ENCODE measurements around the gene PPP1R3C. TPM values are rescaled to one million over a fixed set of nuclear protein-coding genes. Genes with fewer than 3 reads are reported as not detected.

Gene PPP1R3C
- total and polyA plus RNA-seq, 4 donors: 25.5 to 76.1 (median 31.0) TPM

- TF ChIP-seq MAX (IDR thresholded peaks at IDR 0.05): no peak
- TF ChIP-seq SP1 (IDR thresholded peaks at IDR 0.05): no peak
- no peak for TF ChIP-seq HNF4G (IDR thresholded peaks at IDR 0.05)
- TF ChIP-seq TAF1 (conservative IDR thresholded peaks at IDR 0.05): no peak
- TF ChIP-seq ZBTB33 (IDR thresholded peaks at IDR 0.05): no peak
- TF ChIP-seq NR2F2 (IDR thresholded peaks at IDR 0.05): no peak
- TF ChIP-seq HNF4A (conservative IDR thresholded peaks at IDR 0.05): no peak
- no peak for TF ChIP-seq JUND (IDR thresholded peaks at IDR 0.05)
- TF ChIP-seq RAD21 (IDR thresholded peaks at IDR 0.05): no peak
- no peak for TF ChIP-seq FOXA2 (IDR thresholded peaks at IDR 0.05)
- no peak for TF ChIP-seq YY1 (IDR thresholded peaks at IDR 0.05)
- TF ChIP-seq EGR1 (IDR thresholded peaks at IDR 0.05; ENCODE audit: low read depth in 2 of 2): no peak
- no peak for TF ChIP-seq RXRA (IDR thresholded peaks at IDR 0.05)
- no peak for TF ChIP-seq GABPA (IDR thresholded peaks at IDR 0.05 in 1 of 2, conservative IDR thresholded peaks at IDR 0.05 in 1 of 2)
- TF ChIP-seq REST (IDR thresholded peaks at IDR 0.05): no peak
- TF ChIP-seq FOXA1 (IDR thresholded peaks at IDR 0.05): no peak
- Histone ChIP-seq H3K4me1 (ENCODE audit: control insufficient read depth in 4 of 4, insufficient read depth in 4 of 4, low read length in 3 of 4) (no peaks in the 10 kb centered on the region), H3K9me3 (ENCODE audit: control insufficient read depth in 4 of 4, low read length in 3 of 4) (no peaks in the 10 kb centered on the region), H3K4me3 (ENCODE audit: low read depth in 1 of 3, low read length in 3 of 3) (no peak overlapping the region), H3K9ac (ENCODE audit: low read depth in 1 of 2, low read length in 2 of 2) (no peak overlapping the region), H3K27me3 (ENCODE audit: control insufficient read depth in 4 of 4, insufficient read depth in 4 of 4, low read length in 3 of 4) (no peaks in the 10 kb centered on the region), H3K27ac (ENCODE audit: low read depth in 1 of 2, low read length in 2 of 2) (no peak overlapping the region), H3K36me3 (ENCODE audit: control insufficient read depth in 4 of 4, insufficient read depth in 3 of 4, low read depth in 1 of 4, low read length in 3 of 4) (no peaks in the 10 kb centered on the region)
- no peak for DNase-seq (ENCODE audit: low spot score)
- 72% methylated on average over 5 of the region's 5 CpGs for WGBS
Observed at GRCh38 chr10:91672021-91672608, 39.2 kb upstream of the PPP1R3C start.

GRCh38 chr10:91668913-91669312, 36.0 kb upstream of the PPP1R3C start:
- H3K4me1 ChIP-seq (ENCODE audit: control insufficient read depth in 4 of 4, insufficient read depth in 4 of 4, low read length in 3 of 4): no peaks in the 10 kb centered on the region
- H3K4me3 ChIP-seq (ENCODE audit: low read depth in 1 of 3, low read length in 3 of 3): no peak overlapping the region
- TF ChIP-seq FOXA2 (IDR thresholded peaks at IDR 0.05) (no peak), TAF1 (conservative IDR thresholded peaks at IDR 0.05) (no peak), RXRA (IDR thresholded peaks at IDR 0.05) (no peak), JUND (IDR thresholded peaks at IDR 0.05) (no peak), HNF4A (conservative IDR thresholded peaks at IDR 0.05) (no peak), RAD21 (IDR thresholded peaks at IDR 0.05) (no peak), SP1 (IDR thresholded peaks at IDR 0.05) (no peak), CTCF (IDR thresholded peaks at IDR 0.05; ENCODE audit: low read depth, low read length, missing input control) (no peak), REST (IDR thresholded peaks at IDR 0.05) (no peak), NR2F2 (IDR thresholded peaks at IDR 0.05) (no peak), GABPA (IDR thresholded peaks at IDR 0.05 in 1 of 2, conservative IDR thresholded peaks at IDR 0.05 in 1 of 2) (no peak), ATF3 (IDR thresholded peaks at IDR 0.05) (no peak)
- no peaks in the 10 kb centered on the region for H3K27me3 ChIP-seq (ENCODE audit: control insufficient read depth in 4 of 4, insufficient read depth in 4 of 4, low read length in 3 of 4)
- H3K9me3 ChIP-seq (ENCODE audit: control insufficient read depth in 4 of 4, low read length in 3 of 4): no peaks in the 10 kb centered on the region
- H3K36me3 ChIP-seq (ENCODE audit: control insufficient read depth in 4 of 4, insufficient read depth in 3 of 4, low read depth in 1 of 4, low read length in 3 of 4): no peaks in the 10 kb centered on the region
- H3K9ac ChIP-seq (ENCODE audit: low read depth in 1 of 2, low read length in 2 of 2): no peak overlapping the region
- WGBS: 85% methylated on average over 3 of the region's 3 CpGs
- H3K27ac ChIP-seq (ENCODE audit: low read depth in 1 of 2, low read length in 2 of 2): no peak overlapping the region
- DNase-seq (ENCODE audit: low spot score): no peak
